ENCODE data around the gene FXYD5.
A peak's percentile ranks its signal among the peaks of the same experiment; 100 is the strongest.

FXYD5 gene

DNA sequence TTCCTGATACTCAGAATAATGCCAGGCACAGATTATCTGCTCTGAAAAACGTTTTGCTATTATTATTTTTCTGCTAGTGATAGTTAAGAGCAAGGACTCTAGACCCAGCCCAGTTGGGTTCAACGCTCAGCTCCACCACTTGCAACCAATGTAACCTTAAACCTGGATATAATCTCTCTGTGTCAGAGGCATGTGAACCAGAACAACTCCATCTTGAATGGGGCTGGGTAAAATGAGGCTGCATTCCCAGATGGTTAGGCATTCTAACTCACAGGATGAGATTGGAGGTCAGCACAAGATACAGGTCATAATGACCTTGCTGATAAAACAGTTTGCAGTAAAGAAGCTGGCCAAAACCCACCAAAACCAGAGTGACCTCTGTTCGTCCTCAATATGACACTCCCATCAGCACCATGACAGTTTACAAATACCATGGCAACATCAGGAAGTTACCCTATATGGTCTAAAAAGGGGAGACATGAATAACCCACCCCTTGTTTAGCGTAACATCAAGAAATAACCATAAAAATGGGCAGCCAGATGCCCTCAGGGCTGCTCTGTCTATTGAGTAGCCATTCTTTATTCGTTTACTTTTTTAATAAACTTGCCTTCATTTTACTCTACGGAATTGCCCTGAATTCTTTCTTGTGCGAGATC, 60.4 kb downstream of the FXYD5 start:
- DNase-seq (ENCODE audit: low spot score): peak; percentile 24
- H3K4me3 ChIP-seq: no peak overlapping the region
- peak overlapping the region in 1 of 2 donors; percentile 80 for H3K27ac ChIP-seq
- TF ChIP-seq, protein P1, sequence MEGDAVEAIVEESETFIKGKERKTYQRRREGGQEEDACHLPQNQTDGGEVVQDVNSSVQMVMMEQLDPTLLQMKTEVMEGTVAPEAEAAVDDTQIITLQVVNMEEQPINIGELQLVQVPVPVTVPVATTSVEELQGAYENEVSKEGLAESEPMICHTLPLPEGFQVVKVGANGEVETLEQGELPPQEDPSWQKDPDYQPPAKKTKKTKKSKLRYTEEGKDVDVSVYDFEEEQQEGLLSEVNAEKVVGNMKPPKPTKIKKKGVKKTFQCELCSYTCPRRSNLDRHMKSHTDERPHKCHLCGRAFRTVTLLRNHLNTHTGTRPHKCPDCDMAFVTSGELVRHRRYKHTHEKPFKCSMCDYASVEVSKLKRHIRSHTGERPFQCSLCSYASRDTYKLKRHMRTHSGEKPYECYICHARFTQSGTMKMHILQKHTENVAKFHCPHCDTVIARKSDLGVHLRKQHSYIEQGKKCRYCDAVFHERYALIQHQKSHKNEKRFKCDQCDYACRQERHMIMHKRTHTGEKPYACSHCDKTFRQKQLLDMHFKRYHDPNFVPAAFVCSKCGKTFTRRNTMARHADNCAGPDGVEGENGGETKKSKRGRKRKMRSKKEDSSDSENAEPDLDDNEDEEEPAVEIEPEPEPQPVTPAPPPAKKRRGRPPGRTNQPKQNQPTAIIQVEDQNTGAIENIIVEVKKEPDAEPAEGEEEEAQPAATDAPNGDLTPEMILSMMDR (IDR thresholded peaks at IDR 0.05): no peak

DNA sequence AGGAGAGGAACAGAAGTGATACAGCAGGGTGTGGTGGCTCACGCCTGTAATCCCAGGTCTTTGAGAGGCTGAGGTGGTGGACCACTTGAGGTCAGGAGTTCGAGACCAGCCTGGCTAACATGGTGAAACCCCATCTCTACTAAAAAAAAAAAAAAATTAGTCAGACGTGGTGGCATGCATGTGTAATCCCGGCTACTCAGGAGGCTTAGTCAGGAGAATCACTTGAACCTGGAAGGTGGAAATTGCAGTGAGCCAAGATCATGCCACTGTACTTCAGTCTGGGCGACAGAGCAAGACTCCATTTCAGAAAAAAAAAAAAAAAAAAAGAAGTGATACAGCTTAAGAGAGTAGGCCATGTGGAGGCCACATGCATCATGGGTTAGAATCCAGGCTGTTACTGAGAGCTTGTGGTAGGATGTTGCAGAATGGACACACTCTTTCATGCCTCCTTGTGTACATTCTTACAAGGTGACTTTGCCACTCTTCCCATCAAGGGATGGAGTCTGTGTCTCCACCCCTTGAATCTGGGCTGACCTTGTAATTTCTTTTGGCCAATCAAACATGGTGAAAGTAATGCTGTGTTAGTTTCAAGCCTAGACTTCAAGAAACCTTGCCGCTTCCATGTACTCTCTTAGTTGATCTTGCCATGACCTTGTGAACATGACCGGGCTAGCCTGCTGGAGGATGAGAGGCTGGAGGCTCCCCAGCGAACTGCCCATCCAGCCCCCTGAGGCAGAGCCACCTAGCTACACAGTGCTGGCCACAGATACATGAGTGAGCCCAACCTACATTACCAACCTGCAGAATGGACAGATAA, 61.7 kb downstream of the FXYD5 start:
- no peak overlapping the region for H3K4me3 ChIP-seq
- DNase-seq (ENCODE audit: low spot score): no peak
- H3K27ac ChIP-seq: no peak overlapping the region
- TF ChIP-seq, protein P1 (IDR thresholded peaks at IDR 0.05): no peak

DNA sequence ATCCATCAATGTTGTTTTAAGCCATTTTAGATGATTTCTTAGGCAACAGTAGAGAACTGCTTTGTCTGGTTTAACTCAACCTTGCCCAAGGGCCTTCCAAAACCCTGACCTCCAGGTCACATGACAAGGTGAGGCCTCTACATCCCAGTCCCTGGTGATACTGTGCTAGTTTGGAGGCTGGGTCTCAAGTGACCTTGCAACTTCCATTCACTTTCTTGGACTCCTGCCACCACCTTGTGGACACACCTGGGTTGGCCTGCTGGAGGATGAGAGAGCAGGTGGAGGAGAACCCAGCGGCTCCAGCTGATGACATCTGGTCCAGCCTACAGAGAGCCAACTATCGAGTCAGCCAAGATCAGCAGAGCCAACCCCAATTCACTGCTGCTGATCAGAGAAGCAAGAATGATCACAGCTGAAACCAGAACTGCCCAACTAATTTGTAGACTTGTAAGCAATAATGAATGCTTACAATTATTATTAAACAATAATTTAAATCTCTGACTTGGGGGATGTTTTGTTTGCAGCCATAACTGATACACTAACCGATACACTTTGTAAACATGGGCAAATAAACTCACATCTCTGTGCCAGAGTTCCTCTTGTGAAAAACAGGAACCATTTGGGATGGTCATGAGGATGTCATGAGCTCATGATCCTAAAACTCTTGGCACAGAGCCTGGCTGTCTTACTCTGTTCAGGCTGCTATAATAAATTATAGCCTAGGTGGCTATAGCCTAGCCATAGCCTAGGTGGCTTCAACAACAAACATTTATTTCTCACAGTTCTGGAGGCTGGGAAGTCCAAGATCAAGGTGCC, 62.5 kb downstream of the FXYD5 start:
- Histone ChIP-seq H3K4me3 (no peak overlapping the region), H3K27ac (no peak overlapping the region)
- TF ChIP-seq, protein P1 (IDR thresholded peaks at IDR 0.05): no peak
- peak; percentile 59 for DNase-seq (ENCODE audit: low spot score)

DNA sequence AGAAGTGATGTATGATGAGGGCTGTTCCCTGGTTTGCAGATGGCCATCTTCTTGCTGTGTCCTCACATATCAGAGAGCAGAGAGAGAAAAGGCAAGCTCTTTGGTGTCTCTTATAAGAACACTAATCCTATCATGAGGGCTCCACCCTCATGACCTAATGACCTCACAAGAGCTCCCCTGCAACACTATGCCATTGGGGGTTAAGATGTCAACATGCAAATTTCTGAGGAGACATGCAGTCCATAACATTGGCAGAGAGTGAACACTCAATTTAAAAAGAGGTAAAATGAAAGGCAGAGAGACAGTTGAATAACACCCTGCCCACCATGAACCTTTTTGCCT, 63.1 kb downstream of the FXYD5 start:
- Histone ChIP-seq H3K4me3 (no peak overlapping the region), H3K27ac (peak overlapping the region in 1 of 2 donors; percentile 14)
- no peak for DNase-seq (ENCODE audit: low spot score)
- TF ChIP-seq, protein P1 (IDR thresholded peaks at IDR 0.05): no peak

DNA sequence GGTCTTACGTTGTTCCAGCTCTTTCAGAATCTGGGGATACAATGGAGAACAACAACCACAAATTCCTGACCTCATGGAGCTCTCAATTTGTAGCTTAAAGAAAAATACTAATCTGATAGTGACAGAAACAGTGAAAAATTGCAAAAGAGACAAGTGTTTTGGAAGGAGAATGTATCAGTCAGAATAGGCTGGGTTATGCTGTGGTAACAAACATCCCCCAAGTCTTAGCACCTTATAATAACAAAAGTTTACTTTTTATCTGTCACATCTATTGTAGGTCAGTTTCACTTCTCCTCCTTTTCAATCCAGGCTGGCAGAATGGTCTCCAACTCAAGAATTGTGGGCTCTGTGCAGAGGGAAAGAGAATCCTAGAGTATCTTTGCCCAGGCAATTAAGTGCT, 64.5 kb downstream of the FXYD5 start:
- TF ChIP-seq, protein P1 (IDR thresholded peaks at IDR 0.05): no peak
- Histone ChIP-seq H3K4me3 (no peak overlapping the region), H3K27ac (no peak overlapping the region)
- no peak for DNase-seq (ENCODE audit: low spot score)

All from coronary artery (tissue), 2 donors.